Lung microvascular endothelial cell (primary cell): ENCODE data around the gene PKD2. TPM values are rescaled to one million over a fixed set of nuclear protein-coding genes. Genes with fewer than 3 reads are reported as not detected.
"Not testable (repeated sequence)": the region's sequence is repeated elsewhere in the genome, so short reads cannot be mapped to it uniquely, and the experiment has no call there.

ENCODE experiments used
- DNase-seq, 2 donors: peaks; one replicate each; pipeline versions ENCODE4 v3.0.0 to v3.0.0-alpha.2; 2010; ENCODE audit warnings: low read depth in 2 of 2
- total RNA-seq: library from RNA; depleted of rRNA; stranded (reverse); fragments of >200 nt; gene quantifications from 2 replicates; pipeline ENCODE4 v1.2.1, GENCODE V29; 2014

The PKD2 gene
- total RNA-seq, 1 donor from 2014 or later = 14.9 TPM

- DNase-seq = no peak
Measured at GRCh38 chr4:87985887-87986200, 21.6 kb upstream of the PKD2 start.

- DNase-seq = no peak
Measured at GRCh38 chr4:87986508-87986907, 20.9 kb upstream of the PKD2 start.

GRCh38 chr4:87989765-87990164 is 17.7 kb upstream of the PKD2 start:
- DNase-seq = no peak

DNA sequence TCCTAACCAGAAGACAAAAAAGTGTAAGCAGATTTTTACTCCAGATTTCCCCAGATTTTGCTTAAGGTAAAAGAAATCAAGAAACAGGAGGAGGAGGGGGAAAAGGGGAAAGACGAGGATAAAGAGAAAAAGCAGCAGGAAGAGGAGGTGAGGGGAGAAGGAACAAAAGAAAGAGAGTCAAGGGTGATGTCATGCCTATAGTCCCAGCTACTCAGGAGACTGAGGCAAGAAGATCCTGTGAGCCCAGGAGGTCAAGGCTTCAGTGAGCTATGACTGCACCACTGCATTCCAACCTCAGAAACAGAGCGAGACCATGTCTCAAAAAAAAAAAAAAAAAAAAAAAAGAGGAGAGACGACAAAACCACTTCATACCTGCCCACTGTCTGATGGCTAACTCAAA is 12.0 kb upstream of the PKD2 start:
- no peak for DNase-seq

DNA sequence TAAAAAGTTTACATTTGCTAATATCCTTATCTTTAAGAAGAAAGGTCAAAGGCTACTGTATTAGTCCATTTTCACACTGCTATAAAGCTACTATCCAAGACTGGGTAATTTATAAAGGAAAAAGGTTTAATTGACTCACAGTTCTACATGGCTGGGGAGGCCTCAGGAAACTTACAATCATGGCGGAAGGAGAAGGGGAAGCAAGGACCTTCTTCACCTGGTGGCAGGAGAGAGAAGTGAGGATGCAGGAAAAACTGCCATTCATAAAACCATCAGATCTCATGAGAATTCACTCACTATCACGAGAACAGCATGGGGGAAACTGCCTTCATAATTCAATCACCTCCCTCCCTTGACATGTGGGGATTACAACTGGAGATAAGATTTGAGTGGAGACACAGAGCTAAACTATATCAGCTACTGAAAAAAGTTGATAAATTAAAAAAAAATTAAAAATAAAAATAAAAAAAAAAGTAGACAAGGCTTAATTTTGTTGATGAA is 8.2 kb upstream of the PKD2 start:
- DNase-seq = not testable (repeated sequence)

GRCh38 chr4:88001871-88002270 is 5.6 kb upstream of the PKD2 start:
- no peak for DNase-seq

DNA sequence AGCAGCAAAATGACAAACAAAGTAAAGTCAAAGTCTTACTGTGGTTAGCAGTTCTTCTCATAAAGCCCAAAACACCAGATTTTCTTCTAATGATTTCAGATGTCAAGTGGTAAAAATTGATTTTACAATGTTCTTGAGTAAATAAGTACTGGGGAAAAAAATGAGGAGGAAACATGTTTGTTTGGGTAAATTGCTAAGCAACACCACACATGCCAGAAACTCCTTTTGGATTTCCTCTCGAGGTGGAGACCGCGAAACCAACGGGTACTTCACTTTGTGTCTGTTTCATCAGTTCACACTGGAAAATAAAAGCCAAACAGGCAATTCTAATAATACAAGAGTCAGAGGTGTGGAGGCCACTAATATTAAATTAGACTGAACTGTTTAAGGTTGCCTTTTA is 4.6 kb upstream of the PKD2 start:
- DNase-seq = no peak

GRCh38 chr4:88003261-88003660 is 4.2 kb upstream of the PKD2 start:
- DNase-seq = no peak

- DNase-seq = no peak
Measured at GRCh38 chr4:88005076-88005475, 2.4 kb upstream of the PKD2 start.

DNA sequence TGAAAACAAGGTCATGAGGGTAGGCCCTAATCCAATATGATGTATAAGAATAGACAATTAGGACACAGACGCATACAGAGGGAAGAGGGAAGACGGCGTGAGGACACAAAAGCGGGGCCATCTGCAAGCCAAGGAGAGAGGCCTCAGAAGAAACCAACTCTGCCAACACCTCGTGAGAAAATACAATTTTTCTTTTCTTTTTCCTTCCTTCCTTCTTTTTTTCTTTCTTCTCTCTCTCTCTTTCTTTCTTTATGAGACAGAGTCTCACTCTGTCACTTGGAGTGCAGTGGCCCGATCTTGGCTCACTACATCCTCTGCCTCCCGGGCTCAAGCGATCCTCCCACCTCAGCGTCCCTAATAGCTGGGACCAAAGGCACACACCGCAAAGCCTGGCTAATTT is 1.5 kb upstream of the PKD2 start:
- no peak for DNase-seq

- DNase-seq = no peak
Measured at GRCh38 chr4:88006956-88007303, 505 bp upstream of the PKD2 start.

GRCh38 chr4:88008122-88008742 is 797 bp downstream of the PKD2 start:
- DNase-seq = peak; percentile 53 to 56

- DNase-seq = peak; percentile 53 to 58
Measured at GRCh38 chr4:88008743-88009171, 1.3 kb downstream of the PKD2 start.

DNA sequence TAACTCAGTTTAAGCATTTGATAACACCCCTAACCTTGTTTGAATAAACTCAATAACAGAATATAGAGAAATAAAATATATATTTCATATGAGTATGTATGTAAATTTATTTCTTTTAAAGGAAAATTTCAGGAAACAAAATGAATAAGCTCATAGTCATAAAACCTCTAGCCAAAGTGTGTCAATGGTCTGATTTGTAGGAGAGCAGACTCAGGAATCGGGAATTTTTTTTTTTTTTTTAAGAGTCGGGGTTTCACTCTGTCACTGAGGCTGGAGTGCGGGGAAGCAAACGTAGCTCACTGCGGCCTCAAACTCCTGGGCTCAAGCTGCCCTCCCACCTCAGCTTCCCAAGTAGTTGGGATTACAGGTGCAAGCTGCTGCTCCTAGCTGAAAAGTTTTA is 2.4 kb downstream of the PKD2 start:
- no peak for DNase-seq

DNA sequence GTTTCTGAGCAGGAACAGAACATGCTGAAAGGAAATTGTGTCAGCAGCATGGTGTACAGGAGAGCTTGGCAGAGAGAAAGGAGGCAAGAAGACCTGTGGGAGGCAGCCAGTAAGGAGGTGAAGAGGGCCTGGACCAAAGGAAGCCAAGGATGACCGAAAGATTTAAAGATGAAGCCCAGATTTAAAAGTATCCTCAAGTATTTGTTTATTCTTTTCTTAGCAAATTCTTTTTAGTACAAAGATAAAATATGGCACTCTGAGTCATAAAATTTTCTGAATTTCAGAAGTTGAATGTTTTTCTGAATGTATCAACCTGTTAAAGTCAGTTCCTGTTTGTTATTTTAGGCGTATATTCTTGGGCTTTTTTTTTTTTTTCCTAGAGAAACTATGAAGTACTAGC is 3.5 kb downstream of the PKD2 start:
- no peak for DNase-seq

DNA sequence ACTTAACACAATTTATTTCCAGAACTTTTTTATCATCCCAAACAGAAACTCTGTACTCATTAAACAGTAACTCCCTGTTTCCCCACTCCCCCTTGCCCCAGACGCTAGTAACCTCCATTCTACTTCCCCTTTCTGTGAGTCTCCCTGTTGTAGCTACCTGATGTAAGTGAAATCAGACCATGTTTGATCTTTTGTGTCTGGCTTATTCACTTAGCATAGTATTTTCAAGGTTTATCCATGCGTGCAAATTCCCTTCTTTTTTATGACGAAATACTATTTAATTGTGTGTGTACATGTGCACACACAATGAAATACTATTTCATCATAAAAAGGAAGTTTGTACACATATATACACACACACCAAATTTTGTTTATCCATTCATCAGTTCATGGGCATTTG is 5.2 kb downstream of the PKD2 start:
- DNase-seq = no peak

GRCh38 chr4:88014386-88014905 is 7.0 kb downstream of the PKD2 start:
- no peak for DNase-seq

DNA sequence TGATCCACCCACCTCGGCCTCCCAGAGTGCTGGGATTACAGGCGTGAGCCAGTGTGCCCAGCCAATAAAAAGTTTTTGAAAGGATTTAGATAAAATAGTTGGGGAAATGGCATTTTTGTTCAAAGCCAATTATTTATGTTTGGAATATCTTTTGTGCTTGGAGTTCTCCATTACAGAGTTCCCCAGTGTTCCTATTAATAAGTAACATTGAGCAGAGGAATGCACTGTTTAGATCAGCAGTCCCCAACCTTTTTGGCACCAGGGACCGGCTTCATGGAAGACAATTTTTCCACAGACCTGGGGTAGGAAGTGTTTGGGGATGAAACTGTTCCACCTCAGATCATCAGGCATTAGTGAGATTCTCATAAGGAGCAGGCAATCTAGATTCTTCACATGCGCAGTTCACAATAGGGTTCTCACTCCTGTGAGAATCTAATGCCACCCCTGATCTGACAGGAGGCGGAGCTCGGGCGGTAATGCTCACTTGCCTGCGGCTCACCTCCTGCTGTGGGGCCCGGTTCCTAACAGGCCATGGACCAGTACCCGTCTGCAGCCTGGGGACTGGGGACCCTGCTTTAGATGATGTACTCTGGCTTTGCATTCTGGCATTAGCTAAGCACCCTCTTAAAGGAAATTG is 8.3 kb downstream of the PKD2 start:
- no peak for DNase-seq

DNA sequence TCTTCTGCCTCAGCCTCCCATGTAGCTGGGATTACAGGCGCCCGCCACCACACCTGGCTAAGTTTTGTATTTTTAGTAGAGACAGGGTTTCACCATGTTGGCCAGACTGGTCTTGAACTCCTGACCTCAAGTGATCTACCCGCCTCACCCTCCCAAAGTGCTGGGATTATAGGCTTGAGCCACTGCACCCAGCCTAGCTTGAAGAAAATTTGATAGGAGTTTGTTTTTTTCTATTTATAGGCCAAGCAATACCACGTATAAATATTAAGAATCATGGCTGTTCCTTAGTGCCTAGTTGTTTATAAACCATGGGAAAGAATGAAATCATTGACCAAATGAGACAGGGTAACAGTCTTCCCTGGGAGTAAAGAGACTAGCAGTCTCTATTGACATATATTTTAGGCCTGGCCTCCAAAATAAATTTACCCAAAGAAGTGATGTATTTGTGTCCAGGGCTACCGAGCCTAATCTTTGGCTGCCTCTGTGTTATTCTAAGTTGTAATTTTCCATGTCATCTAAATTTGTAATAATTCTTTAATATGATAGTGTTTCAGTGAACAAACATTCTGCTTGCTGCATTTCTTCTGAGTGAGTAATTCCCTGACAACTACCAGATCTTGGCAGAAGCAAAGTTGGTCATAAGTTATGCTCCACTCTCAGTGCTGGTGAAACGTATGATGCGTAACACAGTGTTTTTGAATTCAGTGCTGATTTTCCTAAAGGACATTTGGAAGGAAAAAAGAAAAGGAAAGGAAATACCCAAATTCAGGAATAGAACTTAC is 10.3 kb downstream of the PKD2 start:
- DNase-seq = peak; percentile 78 to 93

- DNase-seq = peak in 1 of 2 donors; percentile 14
Measured at GRCh38 chr4:88018466-88018865, 11.0 kb downstream of the PKD2 start.

DNA sequence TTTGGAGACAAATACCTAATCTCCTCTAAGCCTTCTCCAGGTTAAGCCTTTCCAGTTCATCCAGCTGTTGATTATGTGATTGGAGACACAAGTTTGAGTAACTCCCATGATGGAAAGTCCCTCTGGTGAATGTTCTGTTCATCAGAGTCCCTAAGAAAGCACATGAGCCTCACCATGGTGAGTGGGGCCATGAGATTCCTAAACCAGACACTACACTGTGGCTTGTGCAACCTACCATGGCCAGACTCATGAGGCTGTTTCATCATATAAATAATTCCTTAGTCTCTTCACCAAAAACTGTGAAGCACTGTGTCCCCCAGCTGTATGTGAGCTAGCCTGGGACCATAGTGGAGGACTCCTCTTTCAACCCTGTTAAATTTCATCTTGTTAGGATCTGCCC is 14.4 kb downstream of the PKD2 start:
- DNase-seq = no peak

DNA sequence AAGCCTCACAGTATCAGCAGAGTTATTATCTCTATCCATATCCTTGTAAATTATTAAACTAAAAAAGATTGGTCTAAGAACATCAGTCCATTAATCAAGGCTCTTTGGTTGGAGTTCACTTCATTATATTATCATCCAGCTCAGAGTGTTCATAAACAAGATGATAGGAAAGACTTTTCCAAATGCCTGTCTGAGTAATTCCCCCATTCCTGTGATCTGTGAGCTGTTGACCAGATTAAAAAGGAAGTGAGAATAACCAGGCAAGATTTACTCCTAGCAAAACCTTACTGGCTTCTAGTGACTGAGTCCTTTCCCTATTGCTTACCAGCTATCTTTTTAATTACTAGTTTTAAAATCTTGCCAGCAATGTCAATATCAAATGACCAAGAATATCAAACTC is 14.9 kb downstream of the PKD2 start:
- no peak for DNase-seq
